ENCODE measurements around the gene BAHCC1. TPM values are rescaled to one million over a fixed set of nuclear protein-coding genes. Genes with fewer than 3 reads are reported as not detected.

Gene BAHCC1
- total and polyA plus RNA-seq, 10 of the 15 experiments (the other 5 are each of a cell fraction or from before 2014, with no cell fraction given) = 0.03 to 0.14 (median 0.11) TPM; not detected in 6

GRCh38 chr17:81470270-81470943 is 75.2 kb downstream of the BAHCC1 start:
- DNase-seq (ENCODE audit: low read depth, low spot score) (no peak), FAIRE-seq (no peak), ATAC-seq (no peak)
- H3K9me3 ChIP-seq (replicated peaks; ENCODE audit: control insufficient read depth, insufficient read depth, low read length) = no peaks in the 10 kb centered on the region; the same call in 2 of the 3 replicates
- RAD21 ChIA-PET (ENCODE audit: unreplicated experiment) = no interaction called here
- SMC1A ChIA-PET (ENCODE audit: uncharacterized antibody, unreplicated experiment) = no interaction called here
- no peak overlapping the region for H3K9ac ChIP-seq (ENCODE audit: control insufficient read depth, insufficient read depth, low read length)
- no peaks in the 10 kb centered on the region for H3K4me1 ChIP-seq (ENCODE audit: control insufficient read depth, insufficient read depth, low read length)
- TF ChIP-seq ELK1 (IDR thresholded peaks at IDR 0.05; ENCODE audit: low read depth, low read length) (no peak), ATF3 (IDR thresholded peaks at IDR 0.05; ENCODE audit: borderline replicate concordance, extremely low read depth, low read depth, low read length) (no peak), MTA2 (IDR thresholded peaks at IDR 0.05; ENCODE audit: low read depth) (no peak), ZZZ3 (IDR thresholded peaks at IDR 0.05; ENCODE audit: control insufficient read depth, insufficient read length, low read depth) (no peak), EP300 (IDR thresholded peaks at IDR 0.05; ENCODE audit: borderline replicate concordance in 1 of 2, control insufficient read depth in 1 of 2, low read depth in 2 of 2, low read length in 2 of 2) (no peak), TCF12 (IDR thresholded peaks at IDR 0.05; ENCODE audit: low read depth, low read length) (no peak), EGR1 (IDR thresholded peaks at IDR 0.05; ENCODE audit: borderline replicate concordance in 1 of 2, low read depth in 2 of 2, low read length in 2 of 2) (no peak), USF1 (IDR thresholded peaks at IDR 0.05; ENCODE audit: borderline replicate concordance, extremely low read length, insufficient read depth, low read depth, low read length) (no peak), POU2F2 (IDR thresholded peaks at IDR 0.05; ENCODE audit: borderline replicate concordance, low read depth, low read length) (no peak), RB1 (IDR thresholded peaks at IDR 0.05; ENCODE audit: borderline replicate concordance) (no peak)
- CTCF ChIA-PET = no interaction called here
- intact Hi-C loops (cut with micrococcal nuclease; ENCODE audit: unreplicated experiment) = no loop called here
- no peak overlapping the region for H3K4me3 ChIP-seq
- in situ Hi-C loops (cut with MboI) = no loop called here
- no peak overlapping the region for H3K4me2 ChIP-seq (ENCODE audit: control insufficient read depth, insufficient read depth)
- WGBS (ENCODE audit: insufficient coverage, insufficient replicate concordance, low lambda C conversion rate, missing lambda C conversion rate) = 26% methylated on average over 9 of the region's 9 CpGs
- no peak overlapping the region for H2AFZ ChIP-seq (ENCODE audit: control insufficient read depth, low read depth, low read length)
- POLR2A ChIA-PET = no interaction called here
- H4K20me1 ChIP-seq (ENCODE audit: control insufficient read depth, insufficient read depth) = no peaks in the 10 kb centered on the region
- BruUV-seq (replicated peaks) = no TSS peak
- no peaks in the 10 kb centered on the region for H3K79me2 ChIP-seq (ENCODE audit: control insufficient read depth, insufficient read depth, low read length)
- H3K27me3 ChIP-seq (replicated peaks in 1 of 2; ENCODE audit: control insufficient read depth in 2 of 2, insufficient read depth in 2 of 2, low read length in 1 of 2) = peaks cover 0 to 1% of the 10 kb centered on the region in 2 experiments; a peak in 2 of 4 replicates
- H3K36me3 ChIP-seq (ENCODE audit: control insufficient read depth in 2 of 2, insufficient read depth in 2 of 2, low read length in 1 of 2) = no peaks in the 10 kb centered on the region
- no peak overlapping the region for H3K27ac ChIP-seq (ENCODE audit: control insufficient read depth, insufficient read depth)
